M059J (cell line): ENCODE data around the gene PADI1. TPM values are rescaled to one million over a fixed set of nuclear protein-coding genes. Genes with fewer than 3 reads are reported as not detected.

ENCODE experiments used
- DNase-seq: peaks from one replicate; pipeline ENCODE4 v3.0.0-alpha.2; 2012; ENCODE audit warnings: low read depth
- total RNA-seq: library from RNA; depleted of rRNA; stranded (reverse); fragments of >200 nt; shearing (Covaris generic); gene quantifications from 2 replicates; pipeline ENCODE4 v1.2.3, GENCODE V29; 2014

Gene PADI1
- total RNA-seq, 1 experiment from 2014 or later: 1.7 TPM

DNA sequence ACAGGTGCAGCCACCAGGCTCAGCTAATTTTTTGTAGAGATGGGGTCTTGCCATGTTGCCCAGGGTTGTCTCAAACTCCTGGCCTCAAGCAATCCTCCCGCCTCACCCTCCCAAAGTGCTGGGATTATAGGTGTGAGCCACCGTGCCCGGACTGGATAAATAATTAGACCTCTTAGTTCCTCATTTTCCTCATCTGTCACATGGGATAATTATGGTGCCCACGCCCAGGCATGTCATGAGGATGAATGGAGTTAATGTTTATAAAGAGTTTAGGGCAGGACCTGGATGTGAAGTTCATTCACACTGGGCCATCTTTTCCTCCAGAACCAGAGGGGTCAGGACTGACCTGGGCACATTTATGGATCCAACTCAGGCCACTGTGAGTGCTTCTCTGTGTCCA is 67.7 kb downstream of the PADI1 start:
- DNase-seq: no peak

DNA sequence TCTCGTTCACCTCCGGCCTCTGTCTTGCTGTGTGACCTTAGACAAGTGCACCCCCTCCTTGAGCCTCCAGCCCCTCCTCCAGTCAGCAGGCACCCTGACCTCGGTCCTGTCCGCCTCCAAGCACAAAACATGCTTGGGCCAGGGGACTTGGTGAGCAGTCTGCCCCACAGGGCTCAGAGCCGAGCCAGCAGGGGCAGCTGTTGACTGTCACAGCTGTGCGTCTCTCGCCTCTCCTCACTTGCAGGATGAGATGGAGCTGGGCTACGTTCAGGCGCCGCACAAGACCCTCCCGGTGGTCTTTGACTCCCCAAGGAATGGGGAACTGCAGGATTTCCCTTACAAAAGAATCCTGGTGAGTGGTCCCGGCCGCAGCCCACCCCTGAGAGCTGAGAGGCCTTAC is 68.2 kb downstream of the PADI1 start:
- DNase-seq: no peak

DNA sequence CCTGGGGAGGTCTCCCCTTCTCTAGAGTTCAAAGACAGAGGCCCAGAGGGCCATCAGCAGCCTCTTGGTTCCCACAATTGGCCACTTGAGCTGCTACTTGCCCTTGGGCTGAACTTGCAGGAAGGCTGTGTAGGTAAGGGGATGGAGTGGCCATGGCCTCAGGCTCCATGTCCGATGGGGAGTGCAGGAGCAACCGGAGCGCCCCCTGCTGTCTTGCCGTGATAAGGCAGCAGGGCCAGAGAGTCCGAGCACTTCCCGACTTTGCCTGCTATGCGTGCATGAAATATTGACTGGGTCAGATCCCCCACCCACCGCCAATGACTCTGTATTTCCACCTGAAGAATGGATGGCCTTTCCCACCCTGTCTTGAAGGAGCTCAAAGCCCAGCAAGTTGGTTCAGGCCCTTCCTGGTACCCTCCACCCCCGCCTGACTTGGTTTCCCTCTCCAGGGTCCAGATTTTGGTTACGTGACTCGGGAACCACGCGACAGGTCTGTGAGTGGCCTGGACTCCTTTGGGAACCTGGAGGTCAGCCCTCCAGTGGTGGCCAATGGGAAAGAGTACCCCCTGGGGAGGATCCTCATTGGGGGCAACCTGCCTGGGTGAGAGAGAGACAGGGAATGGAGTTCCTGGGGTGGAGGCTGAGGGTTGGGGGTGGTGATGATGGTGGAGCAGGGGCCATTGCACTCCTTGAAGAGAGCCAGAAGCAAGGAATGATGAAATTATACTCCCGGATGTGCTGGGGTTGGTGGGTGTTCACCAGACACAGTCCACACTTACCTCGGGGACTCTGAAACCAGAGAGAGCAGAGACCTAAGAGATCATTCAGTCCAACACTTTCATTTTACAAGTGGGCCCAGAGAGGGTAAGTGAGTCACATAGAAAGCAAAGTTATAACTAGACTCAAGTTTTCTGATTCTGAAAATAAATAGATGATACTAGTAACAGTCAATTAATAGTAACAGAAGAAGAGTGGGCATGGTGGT is 69.5 kb downstream of the PADI1 start:
- peak; percentile 77 for DNase-seq

DNA sequence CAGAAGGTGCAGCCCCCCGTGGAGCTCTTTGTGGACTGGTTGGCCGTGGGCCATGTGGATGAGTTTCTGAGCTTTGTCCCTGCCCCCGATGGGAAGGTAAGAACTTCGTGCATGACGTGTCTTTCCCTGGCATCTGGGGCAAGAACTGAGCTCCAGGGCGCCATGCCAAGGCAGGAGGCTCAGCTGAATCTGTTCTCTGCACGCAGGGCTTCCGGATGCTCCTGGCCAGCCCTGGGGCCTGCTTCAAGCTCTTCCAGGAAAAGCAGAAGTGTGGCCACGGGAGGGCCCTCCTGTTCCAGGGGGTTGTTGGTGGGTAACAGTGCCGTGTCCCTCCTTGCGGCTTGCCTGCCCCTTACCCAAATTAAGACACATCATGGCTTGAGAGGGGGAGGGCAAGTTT is 71.6 kb downstream of the PADI1 start:
- DNase-seq: peak; percentile 98

DNA sequence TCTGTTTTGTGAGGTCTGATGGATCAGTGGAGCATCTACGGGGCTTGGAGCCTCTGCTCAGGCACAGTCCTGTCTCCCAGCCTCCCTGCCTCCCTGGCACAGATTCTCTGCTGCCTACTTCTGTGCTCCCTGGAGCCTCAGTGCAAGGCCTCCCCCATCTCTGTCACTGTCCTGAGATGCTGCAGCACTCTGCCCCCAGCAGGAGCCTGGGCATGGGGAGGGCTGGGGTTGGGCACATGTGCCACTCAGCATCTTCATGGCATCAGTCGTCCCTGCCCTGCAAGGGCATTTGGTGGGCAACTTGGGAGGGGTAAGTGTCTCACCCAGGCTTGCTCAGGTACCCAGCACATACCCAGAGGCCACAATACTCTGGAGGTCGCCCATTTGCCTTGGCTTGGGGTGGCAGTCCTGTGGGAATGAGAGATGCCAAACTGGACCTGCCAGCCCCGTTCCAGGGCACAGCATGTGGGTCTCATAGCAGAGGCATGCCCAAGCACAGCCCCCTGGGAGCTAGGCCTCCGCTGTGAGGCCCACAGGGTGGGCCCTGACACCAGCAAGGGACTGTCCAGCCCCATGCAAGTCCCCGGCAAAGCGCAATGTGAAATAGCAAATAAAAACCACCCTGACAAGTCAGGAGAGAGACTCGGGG is 72.7 kb downstream of the PADI1 start:
- DNase-seq: no peak

DNA sequence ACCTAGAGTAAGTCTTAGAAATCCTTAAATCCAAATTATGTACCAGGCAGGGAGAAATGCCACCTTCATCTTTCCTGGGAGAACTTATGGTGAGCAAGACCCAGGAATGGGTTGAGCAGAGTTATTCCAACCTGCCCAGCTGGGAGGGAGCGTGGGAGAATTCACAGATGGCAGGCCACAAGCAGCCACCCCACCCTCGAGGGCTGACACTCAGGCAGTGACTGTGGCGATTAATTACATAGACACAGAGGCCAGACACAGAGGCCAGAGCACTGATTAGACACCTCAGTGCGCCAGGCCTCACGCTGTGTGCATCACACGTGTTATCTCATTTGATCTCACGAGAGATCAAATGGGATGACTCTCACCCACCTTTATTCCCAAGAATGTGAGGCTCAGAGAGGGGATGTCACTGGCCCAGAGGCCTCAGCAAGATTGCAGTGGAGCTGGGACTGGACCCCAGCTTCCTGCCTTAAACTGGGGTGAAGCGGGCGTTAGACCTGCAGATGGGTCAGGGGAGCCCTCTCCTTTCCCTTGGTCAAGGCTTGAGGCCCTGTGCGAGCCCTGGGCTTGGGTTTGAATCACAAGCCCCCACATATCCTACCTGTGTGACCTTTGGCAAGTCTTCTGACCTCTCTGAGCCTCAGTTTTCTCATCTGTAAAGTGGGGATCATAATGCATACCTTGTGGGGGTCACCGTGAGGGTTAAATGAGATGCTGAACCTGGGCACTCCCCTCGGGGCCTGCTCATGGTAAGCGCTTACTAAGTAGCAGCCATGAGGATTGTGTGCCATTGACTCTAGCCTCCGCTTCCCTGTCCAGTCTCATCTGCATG is 74.3 kb downstream of the PADI1 start:
- peak; percentile 45 for DNase-seq

DNA sequence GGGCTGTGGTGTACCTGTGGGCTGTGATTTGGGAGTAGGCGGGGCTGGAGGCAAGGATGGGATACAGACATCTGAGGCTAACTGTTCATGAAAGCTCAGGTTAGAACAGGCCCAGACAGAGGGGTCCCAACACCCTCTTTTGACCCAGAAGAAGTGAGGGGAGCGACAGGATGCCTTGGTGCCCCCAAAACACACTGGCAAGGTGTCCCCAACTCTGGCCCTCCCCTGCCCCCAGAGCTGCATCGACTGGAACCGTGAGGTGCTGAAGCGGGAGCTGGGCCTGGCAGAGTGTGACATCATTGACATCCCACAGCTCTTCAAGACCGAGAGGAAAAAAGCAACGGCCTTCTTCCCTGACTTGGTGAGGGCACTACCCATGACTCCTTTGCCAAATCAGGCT is 75.5 kb downstream of the PADI1 start:
- DNase-seq: no peak

DNA sequence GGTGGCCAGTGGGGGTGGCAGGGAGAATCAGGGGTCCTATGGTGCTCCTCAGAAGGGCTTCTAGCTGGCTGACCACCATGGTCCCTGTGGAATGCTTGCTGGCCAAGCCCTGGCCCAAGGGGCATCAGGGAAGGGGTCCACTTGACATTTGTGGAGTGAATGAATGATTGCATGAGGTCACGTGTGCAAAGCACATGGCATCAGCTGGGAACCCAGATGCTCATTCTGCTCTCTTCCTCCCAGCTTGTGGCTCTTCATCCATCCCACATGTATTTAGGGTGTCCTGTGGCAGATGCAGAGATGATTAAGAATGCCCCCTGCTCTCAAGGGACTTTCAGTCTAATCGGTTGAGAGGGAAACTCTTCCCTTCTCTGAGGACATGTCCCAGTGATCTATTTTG is 76.0 kb downstream of the PADI1 start:
- DNase-seq: no peak

DNA sequence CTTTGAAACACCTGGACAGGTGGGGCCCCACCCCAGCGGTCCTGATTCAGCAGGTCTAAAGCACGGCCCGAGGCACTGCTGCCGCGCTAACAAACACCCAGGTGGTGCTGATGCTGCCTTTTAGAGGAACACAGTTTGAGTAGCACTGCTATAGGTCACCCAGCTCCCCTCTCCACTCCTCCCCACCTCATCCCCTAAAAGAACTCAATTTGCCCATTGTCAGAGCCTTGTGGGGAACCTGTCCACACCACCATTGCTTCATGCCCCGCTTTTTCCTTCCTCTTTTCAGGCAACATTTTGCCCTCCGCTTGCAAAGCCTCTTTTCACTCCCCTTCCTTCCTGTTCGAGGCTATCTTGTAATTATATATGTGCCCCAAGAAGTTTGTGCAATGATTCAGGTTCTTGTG is 76.8 kb downstream of the PADI1 start:
- no peak for DNase-seq

DNA sequence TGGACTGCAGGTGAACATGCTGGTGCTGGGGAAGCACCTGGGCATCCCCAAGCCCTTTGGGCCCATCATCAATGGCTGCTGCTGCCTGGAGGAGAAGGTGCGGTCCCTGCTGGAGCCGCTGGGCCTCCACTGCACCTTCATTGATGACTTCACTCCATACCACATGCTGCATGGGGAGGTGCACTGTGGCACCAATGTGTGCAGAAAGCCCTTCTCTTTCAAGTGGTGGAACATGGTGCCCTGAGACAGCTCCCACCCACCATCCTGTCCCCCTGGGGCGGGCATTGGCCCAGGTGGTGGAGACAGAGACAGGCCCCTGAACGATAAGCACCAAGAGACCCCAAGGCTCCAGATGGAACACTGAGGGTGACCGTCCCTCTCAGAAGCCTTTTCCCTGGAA is 77.9 kb downstream of the PADI1 start:
- DNase-seq: no peak

DNA sequence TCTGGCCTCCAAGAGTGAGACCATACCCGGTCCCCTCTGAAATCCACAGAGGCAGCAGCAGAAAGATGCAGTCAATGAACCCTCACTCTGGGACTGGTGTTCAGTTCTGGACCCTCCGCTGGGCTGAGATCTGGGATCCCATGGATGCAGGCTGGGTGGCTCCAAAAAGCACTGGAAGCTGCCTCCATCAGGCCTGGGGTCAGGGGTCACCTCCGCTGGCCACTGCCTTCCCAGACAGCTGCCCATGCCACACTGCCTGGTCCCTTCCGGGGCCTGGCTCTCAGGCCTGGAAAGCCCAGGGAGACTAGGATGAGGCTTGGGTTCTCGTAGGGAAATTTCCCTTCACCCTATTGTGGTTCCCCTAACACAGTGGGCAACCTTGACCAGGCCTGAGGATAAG is 81.7 kb downstream of the PADI1 start:
- DNase-seq: no peak

DNA sequence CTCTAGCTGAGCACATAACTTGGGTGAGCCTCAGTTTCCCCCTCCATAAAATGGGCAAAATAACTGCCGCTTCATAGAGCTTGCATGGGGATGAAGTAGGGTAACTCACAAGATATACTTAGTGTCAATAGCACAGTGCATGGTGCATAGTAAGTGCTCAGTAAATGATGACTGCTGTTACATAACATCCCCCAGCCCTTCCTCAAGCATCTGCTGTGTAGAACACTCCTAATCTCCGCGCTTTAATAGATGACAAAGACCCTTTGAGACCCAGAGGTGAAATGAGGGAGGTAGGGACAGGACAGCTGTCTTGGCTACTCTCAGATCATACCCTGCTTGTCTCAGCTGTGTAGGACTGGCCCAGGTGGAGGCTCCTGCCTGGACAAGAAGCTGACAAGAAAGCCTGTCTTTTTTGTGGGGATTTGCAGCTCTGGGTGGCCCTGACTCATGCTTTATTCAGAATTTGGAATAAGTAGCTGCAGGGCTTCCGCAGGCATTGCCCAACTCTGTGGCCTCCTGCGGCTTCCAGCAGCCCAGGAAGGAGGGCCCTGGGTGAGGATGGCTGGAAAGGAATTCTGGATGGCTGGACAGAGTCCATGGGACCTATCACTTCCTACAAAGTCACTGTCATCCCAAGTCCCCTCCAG is 82.3 kb downstream of the PADI1 start:
- peak; percentile 97 for DNase-seq

DNA sequence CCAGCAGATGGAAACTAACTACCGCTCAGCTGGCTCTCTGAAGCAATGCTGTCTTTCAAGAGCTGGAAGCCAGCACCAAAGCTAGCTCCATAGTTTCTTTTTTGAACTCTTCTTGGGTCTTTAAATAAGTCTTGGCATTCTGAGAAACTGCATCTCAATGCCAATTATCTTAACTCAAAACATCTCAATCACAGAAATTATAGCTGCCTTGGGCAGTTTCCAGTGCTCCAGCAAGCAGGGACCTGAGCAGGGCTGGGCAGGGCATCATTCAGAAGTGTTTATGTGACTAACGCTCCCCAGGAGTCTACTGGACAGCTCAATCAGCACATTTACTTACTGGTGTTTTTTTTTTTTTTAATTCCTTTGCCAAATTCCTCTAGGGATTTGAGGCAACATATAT is 84.8 kb downstream of the PADI1 start:
- peak; percentile 92 for DNase-seq

DNA sequence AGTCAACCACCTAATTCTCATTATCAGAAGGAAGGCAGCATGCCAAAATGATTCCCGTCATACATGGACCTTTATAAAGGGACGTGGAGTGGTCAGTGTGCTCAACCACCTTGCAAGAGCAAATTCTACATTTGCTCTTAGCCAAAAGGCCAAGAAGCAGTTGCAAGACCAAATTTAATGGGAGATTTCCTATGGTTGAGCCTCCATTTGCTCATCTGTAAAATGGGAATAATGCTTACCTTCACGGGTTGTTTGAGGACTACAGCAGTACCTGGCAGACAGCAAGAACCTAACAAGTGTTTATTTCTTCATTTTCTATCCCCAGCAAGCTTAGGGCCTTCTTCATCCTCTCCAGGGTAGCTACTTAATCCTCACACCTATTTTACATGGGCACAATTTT is 85.6 kb downstream of the PADI1 start:
- DNase-seq: no peak

DNA sequence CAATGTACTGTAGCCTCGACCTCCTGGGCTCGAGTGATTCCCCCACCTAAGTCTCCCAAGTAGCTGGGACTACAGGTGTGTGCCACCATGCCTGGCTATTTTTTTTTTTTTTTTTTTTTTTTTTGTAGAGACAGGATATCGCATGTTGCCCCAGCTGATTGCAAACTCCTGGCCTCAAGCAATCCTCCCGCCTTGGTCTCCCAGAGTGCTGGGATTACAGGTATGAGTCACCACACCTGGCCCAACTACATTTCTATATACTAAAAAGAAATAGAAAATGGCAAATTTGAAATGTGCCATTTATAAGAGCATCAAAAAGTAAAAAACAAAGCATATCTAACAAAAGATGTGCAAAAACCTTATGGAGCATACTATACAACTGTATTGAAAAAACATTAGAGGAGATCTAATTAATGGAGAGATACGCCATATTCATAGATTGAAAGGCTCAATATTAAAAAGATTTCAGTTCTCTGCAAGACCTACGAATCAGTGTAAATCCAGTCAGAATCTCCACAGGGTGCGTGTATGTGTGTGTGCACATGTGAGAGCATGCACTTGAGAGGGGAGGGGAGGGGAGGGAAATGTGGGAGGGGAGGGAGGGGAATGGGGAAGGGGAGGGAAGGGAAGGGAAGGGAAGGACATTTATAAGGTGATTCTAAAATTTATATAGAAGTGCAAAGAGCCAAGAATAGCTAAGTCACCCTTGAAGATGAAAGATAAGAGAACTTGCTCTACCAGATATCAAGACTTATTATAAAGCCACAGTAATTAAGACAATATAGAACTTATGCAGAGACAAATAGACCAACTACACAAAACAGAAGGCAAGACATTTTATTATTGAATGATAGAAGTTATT is 87.6 kb downstream of the PADI1 start:
- DNase-seq: peak; percentile 62

DNA sequence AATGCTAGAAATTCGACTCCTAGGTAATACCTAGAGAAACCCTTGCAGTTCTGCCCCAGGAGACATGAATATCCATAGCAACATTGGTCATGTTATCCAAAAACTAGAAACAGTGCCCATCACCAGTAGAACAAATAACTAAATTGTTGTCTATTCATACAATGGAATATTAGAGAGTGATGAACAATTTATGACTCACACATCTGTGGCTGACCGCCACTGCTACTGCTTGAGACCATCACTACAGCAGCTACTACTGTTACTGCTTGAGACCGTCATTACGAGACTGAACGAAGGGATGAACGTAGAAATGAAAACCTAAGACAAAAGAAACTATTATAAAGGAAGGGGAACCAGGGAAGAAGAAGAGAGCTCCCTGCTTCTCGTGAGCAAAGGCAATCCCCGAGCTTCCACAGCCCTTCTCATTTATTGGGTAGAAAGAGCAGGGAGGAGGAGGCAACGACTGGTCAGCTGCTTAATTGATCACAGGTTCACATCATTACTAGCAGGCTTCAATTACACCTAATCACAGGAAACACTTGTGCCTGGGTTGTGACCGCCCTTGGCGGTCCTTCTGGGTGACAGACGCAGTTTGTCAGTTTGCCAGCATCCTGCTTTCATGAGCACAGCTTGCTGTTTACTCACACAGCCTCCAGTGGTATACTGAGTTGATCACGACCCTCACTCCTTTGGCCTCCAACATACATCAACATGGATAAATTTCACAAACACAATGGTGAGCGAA is 88.9 kb downstream of the PADI1 start:
- DNase-seq: peak; percentile 41

DNA sequence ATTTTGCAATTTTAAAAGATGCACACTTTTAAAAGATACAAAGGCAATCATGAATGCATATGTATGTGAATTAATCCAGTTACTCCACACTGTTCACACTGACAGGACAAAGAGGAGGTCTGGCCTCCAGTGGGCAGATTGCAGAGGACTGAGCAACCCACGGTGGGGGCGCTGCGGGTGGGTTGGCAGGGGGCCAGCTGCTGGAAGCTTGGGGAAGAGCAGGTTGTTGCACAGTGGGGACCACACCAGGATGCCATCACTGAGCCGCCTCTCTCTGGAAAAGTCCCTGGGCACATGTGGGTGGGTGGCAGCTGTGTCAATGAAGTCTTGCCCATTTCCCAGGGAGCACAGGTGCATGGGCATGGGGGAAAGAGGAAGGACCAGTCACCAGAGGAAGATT is 90.4 kb downstream of the PADI1 start:
- DNase-seq: no peak
